Uterus (tissue), 4 donors: ENCODE results near the gene DPH6. TPM values are rescaled to one million over a fixed set of nuclear protein-coding genes. Genes with fewer than 3 reads are reported as not detected.

Experiments
- DNase-seq, 2 donors: peaks; one replicate each; pipeline ENCODE4 v3.0.0-alpha.2; 2019 to 2020
- H3K27ac ChIP-seq, 2 donors: fragments of 200-600 bp; sonication (generic); 1 replicate in 1 of 2; 2 replicates in 1 of 2; pipeline ENCODE4 v1.5.1; 2016 to 2018
- H3K27me3 ChIP-seq, 2 donors: fragments of 200-600 bp; sonication (generic); one replicate each; pipeline ENCODE4 v1.5.1; 2018 to 2019; ENCODE audit warnings: control low read depth in 1 of 2
- H3K36me3 ChIP-seq, 2 donors: fragments of 200-600 bp; sonication (generic); one replicate each; pipeline ENCODE4 v1.5.1; 2019; ENCODE audit warnings: control low read depth in 1 of 2
- H3K4me1 ChIP-seq, 2 donors: fragments of 200-600 bp; sonication (generic); one replicate each; pipeline ENCODE4 v1.5.1; 2018 to 2019; ENCODE audit warnings: control low read depth in 1 of 2
- H3K4me3 ChIP-seq, 2 donors: fragments of 200-600 bp; sonication (generic); 1 replicate in 1 of 2; 2 replicates in 1 of 2; pipeline ENCODE4 v1.5.1; 2018 to 2019; ENCODE audit warnings: mild to moderate bottlenecking in 1 of 2
- H3K9me3 ChIP-seq, 2 donors: fragments of 200-600 bp; sonication (generic); one replicate each; pipeline ENCODE4 v1.5.1; 2019; ENCODE audit warnings: control low read depth in 1 of 2
- CTCF ChIP-seq, 4 experiments: fragments of 200-600 bp in 2 of 4; fragments of 450-650 bp in 2 of 4; sonication (generic) in 2 of 4; IDR thresholded peaks; one replicate each; pipeline ENCODE4 v1.5.1; 2016 to 2019; ENCODE audit warnings: antibody characterized with exemption in 4 of 4, mild to moderate bottlenecking in 2 of 4, moderate library complexity in 1 of 4
- POLR2A ChIP-seq, 2 donors: fragments of 450-650 bp; IDR thresholded peaks; one replicate each; pipeline ENCODE4 v1.6.1; 2016; ENCODE audit warnings: antibody characterized with exemption in 2 of 2, mild to moderate bottlenecking in 1 of 2, moderate library complexity in 1 of 2
- intact Hi-C: fragments of 100-400 bp; cut with DNase I; formaldehyde crosslinking; loops from one replicate; pipeline ENCODE4 v1.15.1; 2023; ENCODE audit warnings: low total_unique reads
- total RNA-seq, 4 donors: library from RNA; depleted of rRNA in 3 of 4; stranded (reverse); fragments of >200 nt in 3 of 4; gene quantifications; one replicate each; pipeline versions ENCODE4 v1.1.0 to v1.2.4, GENCODE V29; 2014 to 2023
- donor health status: DM: yes; HTN: yes; CAD: no.

DPH6 gene
- total RNA-seq, 4 donors from 2014 or later, result 19.0 to 169 (median 36.2) TPM

GRCh38 chr15:35477312-35478262 lies 68.4 kb downstream of the DPH6 start:
- Histone ChIP-seq H3K4me1 (peaks cover 0 to 5% of the 10 kb centered on the region in 2 donors), H3K27me3 (no peaks in the 10 kb centered on the region), H3K36me3 (no peaks in the 10 kb centered on the region), H3K4me3 (no peak overlapping the region), H3K27ac (no peak overlapping the region), H3K9me3 (no peaks in the 10 kb centered on the region)
- TF ChIP-seq CTCF (IDR thresholded peaks at IDR 0.05), result no peak
- TF ChIP-seq POLR2A (IDR thresholded peaks at IDR 0.05), result no peak
- no peak for DNase-seq
- intact Hi-C loops, result no loop called here

GRCh38 chr15:35471024-35471423 lies 74.9 kb downstream of the DPH6 start:
- H3K36me3 ChIP-seq, result no peaks in the 10 kb centered on the region
- H3K27me3 ChIP-seq, result no peaks in the 10 kb centered on the region
- intact Hi-C loops, result no loop called here
- no peak overlapping the region for H3K4me3 ChIP-seq
- H3K27ac ChIP-seq, result no peak overlapping the region
- no peak for TF ChIP-seq POLR2A (IDR thresholded peaks at IDR 0.05)
- no peak for TF ChIP-seq CTCF (IDR thresholded peaks at IDR 0.05)
- H3K9me3 ChIP-seq, result no peaks in the 10 kb centered on the region
- no peak for DNase-seq
- H3K4me1 ChIP-seq, result no peaks in the 10 kb centered on the region

- Histone ChIP-seq H3K36me3 (no peaks in the 10 kb centered on the region), H3K9me3 (no peaks in the 10 kb centered on the region), H3K27me3 (no peaks in the 10 kb centered on the region), H3K4me1 (no peaks in the 10 kb centered on the region), H3K4me3 (no peak overlapping the region), H3K27ac (no peak overlapping the region)
- intact Hi-C loops, result no loop called here
- DNase-seq, result no peak
- TF ChIP-seq CTCF (IDR thresholded peaks at IDR 0.05), result no peak
- TF ChIP-seq POLR2A (IDR thresholded peaks at IDR 0.05), result no peak
Observed at GRCh38 chr15:35470441-35470840, 75.5 kb downstream of the DPH6 start.

- intact Hi-C loops, result no loop called here
- Histone ChIP-seq H3K27ac (no peak overlapping the region), H3K4me3 (no peak overlapping the region), H3K27me3 (no peaks in the 10 kb centered on the region), H3K4me1 (no peaks in the 10 kb centered on the region), H3K36me3 (no peaks in the 10 kb centered on the region), H3K9me3 (no peaks in the 10 kb centered on the region)
- TF ChIP-seq CTCF (IDR thresholded peaks at IDR 0.05) (no peak), POLR2A (IDR thresholded peaks at IDR 0.05) (no peak)
- no peak for DNase-seq
Observed at GRCh38 chr15:35466476-35466875, 79.5 kb downstream of the DPH6 start.

- Histone ChIP-seq H3K27ac (no peak overlapping the region), H3K4me3 (no peak overlapping the region), H3K36me3 (no peaks in the 10 kb centered on the region), H3K9me3 (no peaks in the 10 kb centered on the region), H3K27me3 (no peaks in the 10 kb centered on the region), H3K4me1 (no peaks in the 10 kb centered on the region)
- TF ChIP-seq POLR2A (IDR thresholded peaks at IDR 0.05) (no peak), CTCF (IDR thresholded peaks at IDR 0.05) (no peak)
- intact Hi-C loops, result no loop called here
- no peak for DNase-seq
Observed at GRCh38 chr15:35465783-35466182, 80.2 kb downstream of the DPH6 start.
